Esophagus muscularis mucosa (tissue), 4 donors: ENCODE measurements around the gene RGS4.

ENCODE experiments used
- EP300 ChIP-seq: sonication (generic); formaldehyde crosslinking; IDR thresholded peaks from one replicate; pipeline ENCODE4 v1.6.1; 2017; ENCODE audit warnings: antibody characterized with exemption
- POLR2A ChIP-seq: fragments of 450-650 bp; IDR thresholded peaks from one replicate; pipeline ENCODE4 v1.6.1; 2017; ENCODE audit warnings: antibody characterized with exemption, moderate library complexity, mild to moderate bottlenecking, low read depth
- POLR2AphosphoS5 ChIP-seq, 2 donors: sonication (generic); formaldehyde crosslinking; IDR thresholded peaks; one replicate each; pipeline ENCODE4 v1.6.1; 2017; ENCODE audit warnings: antibody characterized with exemption in 2 of 2
- TF ChIP-seq, protein P1 (sequence below), 3 experiments: fragments of 200-600 bp in 2 of 3; fragments of 450-650 bp in 1 of 3; sonication (generic) in 2 of 3; IDR thresholded peaks; one replicate each; pipeline ENCODE4 v1.5.1; 2017 to 2019; ENCODE audit warnings: antibody characterized with exemption in 3 of 3, mild to moderate bottlenecking in 2 of 3, moderate library complexity in 1 of 3

DNA sequence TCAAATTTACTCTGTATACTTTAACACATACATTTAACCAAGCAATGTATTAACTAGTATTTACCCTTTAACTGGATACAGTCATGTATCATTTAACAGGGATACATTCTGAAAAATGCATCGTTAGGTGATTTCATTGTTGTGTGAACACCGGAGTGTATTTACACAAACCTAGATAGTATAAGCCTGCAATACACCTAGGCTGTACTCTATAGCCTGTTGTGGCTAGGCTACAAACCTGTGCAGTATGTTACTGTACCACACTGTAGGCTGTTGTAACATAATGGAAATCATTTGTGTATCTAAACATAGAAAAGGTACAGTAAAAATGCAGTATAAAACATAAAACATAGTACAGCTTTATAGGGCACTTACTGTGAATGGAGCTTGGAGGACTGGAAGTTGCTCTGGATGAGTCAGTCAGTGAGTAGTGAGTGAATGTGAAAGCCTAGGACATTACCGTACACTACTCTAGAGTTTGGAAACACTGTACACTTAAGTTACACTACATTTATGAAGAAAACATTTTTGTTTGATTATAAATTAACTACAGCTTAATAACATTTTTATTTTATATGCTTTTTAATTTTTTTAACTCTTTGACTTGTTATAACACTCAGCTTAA is 21.3 kb downstream of the RGS4 start:
- TF ChIP-seq, protein P1, sequence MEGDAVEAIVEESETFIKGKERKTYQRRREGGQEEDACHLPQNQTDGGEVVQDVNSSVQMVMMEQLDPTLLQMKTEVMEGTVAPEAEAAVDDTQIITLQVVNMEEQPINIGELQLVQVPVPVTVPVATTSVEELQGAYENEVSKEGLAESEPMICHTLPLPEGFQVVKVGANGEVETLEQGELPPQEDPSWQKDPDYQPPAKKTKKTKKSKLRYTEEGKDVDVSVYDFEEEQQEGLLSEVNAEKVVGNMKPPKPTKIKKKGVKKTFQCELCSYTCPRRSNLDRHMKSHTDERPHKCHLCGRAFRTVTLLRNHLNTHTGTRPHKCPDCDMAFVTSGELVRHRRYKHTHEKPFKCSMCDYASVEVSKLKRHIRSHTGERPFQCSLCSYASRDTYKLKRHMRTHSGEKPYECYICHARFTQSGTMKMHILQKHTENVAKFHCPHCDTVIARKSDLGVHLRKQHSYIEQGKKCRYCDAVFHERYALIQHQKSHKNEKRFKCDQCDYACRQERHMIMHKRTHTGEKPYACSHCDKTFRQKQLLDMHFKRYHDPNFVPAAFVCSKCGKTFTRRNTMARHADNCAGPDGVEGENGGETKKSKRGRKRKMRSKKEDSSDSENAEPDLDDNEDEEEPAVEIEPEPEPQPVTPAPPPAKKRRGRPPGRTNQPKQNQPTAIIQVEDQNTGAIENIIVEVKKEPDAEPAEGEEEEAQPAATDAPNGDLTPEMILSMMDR (IDR thresholded peaks at IDR 0.05), result no peak
- TF ChIP-seq POLR2A (no peak), EP300 (no peak), POLR2AphosphoS5 (IDR thresholded peaks at IDR 0.05) (no peak)
